Gastrocnemius medialis (tissue), 4 donors: ENCODE results near the gene AARS1. TPM values are rescaled to one million over a fixed set of nuclear protein-coding genes. Genes with fewer than 3 reads are reported as not detected.
"Not testable (repeated sequence)": the region's sequence is repeated elsewhere in the genome, so short reads cannot be mapped to it uniquely, and the experiment has no call there.

ENCODE experiments used
- ATAC-seq, 2 donors: fragments of 150-250 bp; one replicate each; pipeline ENCODE4 v1.9.1; 2016
- DNase-seq, 2 donors: peaks; one replicate each; pipeline ENCODE4 v3.0.0-alpha.2; 2019
- H3K27ac ChIP-seq, 4 donors: fragments of 200-600 bp; sonication (generic); 1 replicate in 1 of 4; 2 replicates in 3 of 4; pipeline ENCODE4 v1.5.1; 2016 to 2018; ENCODE audit warnings: mild to moderate bottlenecking in 2 of 4, moderate library complexity in 1 of 4
- H3K27me3 ChIP-seq, 3 donors: fragments of 200-600 bp; sonication (generic) in 2 of 3; 1 replicate in 1 of 3; 2 replicates in 2 of 3; pipeline versions ENCODE4 v1.5.1 to v1.6.0; 2016 to 2019; ENCODE audit warnings: mild to moderate bottlenecking in 1 of 3, moderate library complexity in 1 of 3
- H3K36me3 ChIP-seq, 2 donors: fragments of 200-600 bp; sonication (generic) in 1 of 2; one replicate each; pipeline ENCODE4 v1.5.1; 2017 to 2018
- H3K4me1 ChIP-seq, 2 donors: fragments of 200-600 bp; sonication (generic) in 1 of 2; one replicate each; pipeline ENCODE4 v1.5.1; 2016 to 2017; ENCODE audit warnings: mild to moderate bottlenecking in 2 of 2
- H3K4me3 ChIP-seq, 4 donors: fragments of 200-600 bp; sonication (generic) in 3 of 4; 1 replicate in 1 of 4; 2 replicates in 3 of 4; pipeline ENCODE4 v1.5.1; 2016 to 2019; ENCODE audit warnings: mild to moderate bottlenecking in 2 of 4
- H3K9me3 ChIP-seq, 3 donors: fragments of 200-600 bp; sonication (generic) in 2 of 3; 1 replicate in 1 of 3; 2 replicates in 2 of 3; pipeline ENCODE4 v1.5.1; 2016 to 2019
- in situ Hi-C, 4 donors: fragments of 200-750 bp; cut with MboI; loops; one replicate each; pipeline versions ENCODE4 v1.15.0 to v1.8.0; 2017; ENCODE audit warnings: low sequenced_read_pairs in 4 of 4
- intact Hi-C: fragments of 100-400 bp; cut with DNase I; formaldehyde crosslinking; loops from one replicate; pipeline ENCODE4 v1.15.1; 2023; ENCODE audit warnings: low total_unique reads
- total RNA-seq, 4 donors: library from RNA; depleted of rRNA; stranded (reverse); fragments of >200 nt; gene quantifications; one replicate each; pipeline versions ENCODE4 v1.1.0 to v1.2.3, GENCODE V29; 2016

AARS1 gene
- total RNA-seq, 4 donors from 2014 or later = 58.0 to 80.4 (median 60.2) TPM

GRCh38 chr16:70224645-70225044 is 64.7 kb downstream of the AARS1 start:
- DNase-seq, intact Hi-C loops, H3K4me1 ChIP-seq, H3K9me3 ChIP-seq, H3K27ac ChIP-seq, ATAC-seq, in situ Hi-C loops, H3K27me3 ChIP-seq, H3K4me3 ChIP-seq: not testable (repeated sequence)
- peaks cover 0 to 18% of the 10 kb centered on the region in 2 donors for H3K36me3 ChIP-seq

- DNase-seq, H3K4me3 ChIP-seq, H3K27ac ChIP-seq, H3K9me3 ChIP-seq, intact Hi-C loops, H3K4me1 ChIP-seq, in situ Hi-C loops, H3K27me3 ChIP-seq, ATAC-seq: not testable (repeated sequence)
- peaks cover 0 to 13% of the 10 kb centered on the region in 2 donors for H3K36me3 ChIP-seq
These were observed 65.3 kb downstream of the AARS1 start for GRCh38 chr16:70223971-70224513.

GRCh38 chr16:70223216-70223615 is 66.1 kb downstream of the AARS1 start:
- H3K9me3 ChIP-seq, in situ Hi-C loops: not testable (repeated sequence)

GRCh38 chr16:70222574-70222973 is 66.7 kb downstream of the AARS1 start:
- H3K27me3 ChIP-seq, ATAC-seq, H3K9me3 ChIP-seq, H3K36me3 ChIP-seq, DNase-seq, intact Hi-C loops, H3K4me3 ChIP-seq, H3K27ac ChIP-seq, in situ Hi-C loops, H3K4me1 ChIP-seq: not testable (repeated sequence)

More at GRCh38 chr16:70223216-70223615, 66.1 kb downstream of the AARS1 start:
- intact Hi-C loops, H3K27me3 ChIP-seq, H3K36me3 ChIP-seq, DNase-seq, H3K27ac ChIP-seq, H3K4me3 ChIP-seq, H3K4me1 ChIP-seq, ATAC-seq: not testable (repeated sequence)

- H3K9me3 ChIP-seq, H3K36me3 ChIP-seq, ATAC-seq, DNase-seq, H3K27me3 ChIP-seq, H3K27ac ChIP-seq, H3K4me1 ChIP-seq, intact Hi-C loops, in situ Hi-C loops, H3K4me3 ChIP-seq: not testable (repeated sequence)
These were observed 70.7 kb downstream of the AARS1 start for GRCh38 chr16:70218586-70218985.

GRCh38 chr16:70206382-70206781 is 82.9 kb downstream of the AARS1 start:
- intact Hi-C loops, DNase-seq, H3K4me1 ChIP-seq, H3K27ac ChIP-seq, in situ Hi-C loops, H3K27me3 ChIP-seq, H3K9me3 ChIP-seq, H3K36me3 ChIP-seq, ATAC-seq, H3K4me3 ChIP-seq: not testable (repeated sequence)

GRCh38 chr16:70204668-70205405 is 84.5 kb downstream of the AARS1 start:
- intact Hi-C loops, DNase-seq, H3K9me3 ChIP-seq, ATAC-seq, in situ Hi-C loops, H3K27me3 ChIP-seq, H3K36me3 ChIP-seq, H3K27ac ChIP-seq, H3K4me3 ChIP-seq, H3K4me1 ChIP-seq: not testable (repeated sequence)

GRCh38 chr16:70204010-70204409 is 85.3 kb downstream of the AARS1 start:
- H3K4me1 ChIP-seq, intact Hi-C loops, H3K4me3 ChIP-seq, H3K9me3 ChIP-seq, H3K27ac ChIP-seq, DNase-seq, ATAC-seq, H3K36me3 ChIP-seq, in situ Hi-C loops, H3K27me3 ChIP-seq: not testable (repeated sequence)

GRCh38 chr16:70203508-70203907 is 85.8 kb downstream of the AARS1 start:
- H3K27ac ChIP-seq, H3K4me1 ChIP-seq, H3K36me3 ChIP-seq, intact Hi-C loops, H3K9me3 ChIP-seq, in situ Hi-C loops, H3K4me3 ChIP-seq, ATAC-seq, H3K27me3 ChIP-seq, DNase-seq: not testable (repeated sequence)

Other genes with a start within 250 kb of the AARS1 start
- gene PDPR, start 175.2 kb downstream of the AARS1 start, total RNA-seq = 10 to 100 TPM; 20.2 to 25.4 (median 22.8) TPM
- gene CLEC18C, start 115.7 kb downstream of the AARS1 start, total RNA-seq = under 1 TPM in 3 of 4 donors, not detected in 1; 0.18 to 0.49 (median 0.41) TPM
- gene EXOSC6, start 37.6 kb downstream of the AARS1 start, total RNA-seq = 10 to 100 TPM; 15.3 to 33.2 (median 17.2) TPM
- gene DDX19B, start 9.7 kb upstream of the AARS1 start, total RNA-seq = 10 to 100 TPM; 26.6 to 38.3 (median 31.9) TPM
- gene DDX19A, start 57.4 kb upstream of the AARS1 start, total RNA-seq = 100 to 1,000 TPM in 2 of 4 donors, 10 to 100 TPM in 2; 44.6 to 112 (median 88.1) TPM
- gene ST3GAL2, start 149.6 kb upstream of the AARS1 start, total RNA-seq = 10 to 100 TPM; 12.8 to 27.7 (median 22.1) TPM
- 10 to 100 TPM in 2 of 4 donors, 1 to 10 TPM in 2; 8.0 to 13.5 (median 11.1) TPM for gene FCSK, start 165.1 kb upstream of the AARS1 start, total RNA-seq
- gene COG4, start 234.0 kb upstream of the AARS1 start, total RNA-seq = 100 to 1,000 TPM in 1 of 4 donors, 10 to 100 TPM in 3; 71.8 to 113 (median 82.0) TPM
- 100 to 1,000 TPM in 2 of 4 donors, 10 to 100 TPM in 2; 71.0 to 110 (median 97.2) TPM for gene SF3B3, start 234.3 kb upstream of the AARS1 start, total RNA-seq